Mucosa of rectum (tissue), 2 donors: Measurements from ENCODE around the gene GMIP.
"Not testable (repeated sequence)": the region's sequence is repeated elsewhere in the genome, so short reads cannot be mapped to it uniquely, and the experiment has no call there.

Source experiments
- H3K27ac ChIP-seq, 2 donors: one replicate each; pipeline ENCODE4 v1.7.0; 2013; ENCODE audit warnings: inconsistent platforms in 2 of 2, low read depth in 2 of 2, low read length in 2 of 2
- H3K27me3 ChIP-seq, 2 donors: one replicate each; pipeline ENCODE4 v1.7.0; 2013; ENCODE audit warnings: low read length in 2 of 2; ENCODE audit not compliant: control insufficient read depth in 2 of 2, insufficient read depth in 2 of 2
- H3K36me3 ChIP-seq, 2 donors: one replicate each; pipeline ENCODE4 v1.7.0; 2013; ENCODE audit warnings: low read length in 2 of 2; ENCODE audit not compliant: control insufficient read depth in 2 of 2, insufficient read depth in 2 of 2
- H3K4me1 ChIP-seq, 2 donors: one replicate each; pipeline ENCODE4 v1.7.0; 2013; ENCODE audit warnings: low read length in 2 of 2, mild to moderate bottlenecking in 1 of 2; ENCODE audit not compliant: control insufficient read depth in 2 of 2, insufficient read depth in 2 of 2
- H3K4me3 ChIP-seq, 2 donors: one replicate each; pipeline ENCODE4 v1.7.0; 2013; ENCODE audit warnings: low read length in 2 of 2
- H3K9ac ChIP-seq, 2 donors: one replicate each; pipeline ENCODE4 v1.7.0; 2013; ENCODE audit warnings: low read length in 2 of 2, low read depth in 1 of 2, mild to moderate bottlenecking in 1 of 2
- H3K9me3 ChIP-seq, 2 donors: one replicate each; pipeline ENCODE4 v1.7.0; 2013; ENCODE audit warnings: low read length in 2 of 2; ENCODE audit not compliant: control insufficient read depth in 2 of 2
- donor health status: healthy.
- donor health status: Normal muscosa, but diverticular disease.

Gene GMIP

DNA sequence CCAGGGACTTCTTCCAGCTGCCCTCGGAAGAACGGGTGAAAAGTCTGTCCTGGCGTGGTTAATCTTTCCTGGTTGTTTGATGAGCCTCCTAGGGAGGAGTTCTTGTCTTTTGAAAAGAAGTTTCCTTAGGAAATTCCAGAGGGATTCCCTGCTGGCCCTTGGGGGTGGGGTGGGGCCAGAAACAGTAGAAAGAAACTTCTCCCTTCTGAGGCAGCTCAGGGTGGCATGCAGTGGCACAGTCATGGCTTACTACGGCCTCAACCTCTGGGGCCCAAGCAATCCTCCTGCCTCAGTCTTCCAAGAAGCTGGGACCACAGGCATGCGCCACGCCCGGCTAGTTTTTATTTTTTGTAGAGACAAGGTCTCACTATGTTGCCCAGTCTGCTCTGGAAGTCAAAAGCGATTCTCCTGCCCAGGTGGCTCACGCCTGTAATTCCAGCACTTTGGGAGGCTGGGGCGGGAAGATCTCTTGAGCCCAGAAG lies 26.7 kb upstream of the GMIP start:
- no peak overlapping the region for H3K27ac ChIP-seq
- peaks cover 0 to 10% of the 10 kb centered on the region in 2 donors for H3K36me3 ChIP-seq
- H3K9me3 ChIP-seq, result no peaks in the 10 kb centered on the region
- peaks cover 0 to 8% of the 10 kb centered on the region in 2 donors for H3K4me1 ChIP-seq
- peak overlapping the region in 1 of 2 donors; percentile 95 for H3K9ac ChIP-seq
- peak overlapping the region; percentile 80 to 92 for H3K4me3 ChIP-seq
- no peaks in the 10 kb centered on the region for H3K27me3 ChIP-seq

DNA sequence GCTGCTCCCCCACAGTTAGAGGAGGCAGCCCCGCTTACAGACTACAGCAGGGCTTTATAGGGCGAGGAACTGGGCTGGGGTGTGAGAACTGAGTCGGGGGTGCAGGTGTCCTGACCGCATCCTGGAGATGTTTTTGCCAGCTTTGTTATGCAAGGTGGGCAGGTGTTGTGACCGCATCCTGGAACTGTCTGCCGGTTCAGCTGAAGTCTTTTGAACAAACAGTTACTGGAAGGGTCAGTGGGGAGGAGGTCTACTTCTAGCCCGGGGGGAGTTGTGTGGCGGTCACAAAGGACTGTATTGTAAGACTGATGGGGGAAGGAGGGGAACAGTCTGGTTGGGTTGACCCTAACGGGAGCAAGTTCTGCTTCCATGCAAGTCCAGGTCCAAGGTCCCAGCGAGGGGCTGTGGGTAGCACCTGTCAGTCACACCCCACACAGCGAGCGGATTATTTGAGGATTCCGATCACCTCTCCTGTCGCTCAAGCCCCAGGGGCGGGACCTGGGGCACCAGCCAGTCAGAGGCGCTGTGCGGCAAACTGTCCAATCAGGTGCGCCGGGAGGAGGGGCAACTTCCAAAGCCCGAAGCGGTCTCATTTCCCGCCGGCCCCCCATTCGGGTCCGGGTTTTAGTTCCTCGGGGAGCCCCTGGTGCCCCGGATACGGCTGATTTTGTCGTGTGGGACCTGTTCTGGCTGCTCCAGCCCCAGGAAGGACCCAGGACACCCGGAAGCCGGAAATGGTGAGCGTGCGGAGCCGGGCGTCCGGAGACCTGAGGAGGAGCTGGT lies 25.0 kb upstream of the GMIP start, which contains the start of gene ZNF101:
Gene ZNF101, plus strand, starts transcription at position 610 of the 783 bp plus-strand sequence. Its CDS starts 125 bp downstream, at position 735.
- H3K4me3 ChIP-seq, result peak within 1 kb of the TSS; percentile 80 to 92
- peaks cover 0 to 8% of the 10 kb centered on the region in 2 donors for H3K4me1 ChIP-seq
- no peaks in the 10 kb centered on the region for H3K27me3 ChIP-seq
- peak within 1 kb of the TSS; percentile 88 to 90 for H3K27ac ChIP-seq
- peak within 1 kb of the TSS; percentile 94 to 95 for H3K9ac ChIP-seq
- H3K9me3 ChIP-seq, result no peaks in the 10 kb centered on the region
- H3K36me3 ChIP-seq, result peaks cover 0 to 5% of the 10 kb centered on the region in 2 donors

DNA sequence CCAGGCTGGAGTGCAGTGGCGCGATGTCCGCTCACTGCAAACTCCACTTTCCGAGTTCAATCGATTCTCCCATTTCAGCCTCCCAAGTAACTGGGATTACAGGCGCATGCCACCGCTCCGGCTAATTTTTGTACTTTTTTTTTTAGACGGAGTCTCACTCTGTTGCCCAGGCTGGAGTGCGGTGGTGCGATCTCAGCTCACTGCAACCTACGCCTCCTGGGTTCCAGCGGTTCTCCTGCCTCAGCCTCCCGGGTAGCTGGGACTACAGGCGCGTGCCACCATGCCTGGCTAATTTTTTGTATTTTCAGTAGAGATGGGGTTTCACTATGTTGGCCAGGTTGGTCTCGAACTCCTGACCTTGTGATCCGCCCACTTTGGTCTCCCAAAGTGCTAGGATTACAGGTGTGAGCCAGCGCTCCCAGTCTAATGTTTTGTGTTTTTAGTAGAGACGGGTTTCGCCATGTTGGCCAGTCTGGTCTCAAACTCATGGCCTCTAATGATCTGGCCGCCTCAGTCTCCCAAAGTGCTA lies 22.0 kb upstream of the GMIP start:
- H3K4me3 ChIP-seq, H3K27me3 ChIP-seq, H3K36me3 ChIP-seq, H3K9me3 ChIP-seq, H3K27ac ChIP-seq, H3K9ac ChIP-seq: not testable (repeated sequence)
- peaks cover 19 to 28% of the 10 kb centered on the region in 2 donors for H3K4me1 ChIP-seq

DNA sequence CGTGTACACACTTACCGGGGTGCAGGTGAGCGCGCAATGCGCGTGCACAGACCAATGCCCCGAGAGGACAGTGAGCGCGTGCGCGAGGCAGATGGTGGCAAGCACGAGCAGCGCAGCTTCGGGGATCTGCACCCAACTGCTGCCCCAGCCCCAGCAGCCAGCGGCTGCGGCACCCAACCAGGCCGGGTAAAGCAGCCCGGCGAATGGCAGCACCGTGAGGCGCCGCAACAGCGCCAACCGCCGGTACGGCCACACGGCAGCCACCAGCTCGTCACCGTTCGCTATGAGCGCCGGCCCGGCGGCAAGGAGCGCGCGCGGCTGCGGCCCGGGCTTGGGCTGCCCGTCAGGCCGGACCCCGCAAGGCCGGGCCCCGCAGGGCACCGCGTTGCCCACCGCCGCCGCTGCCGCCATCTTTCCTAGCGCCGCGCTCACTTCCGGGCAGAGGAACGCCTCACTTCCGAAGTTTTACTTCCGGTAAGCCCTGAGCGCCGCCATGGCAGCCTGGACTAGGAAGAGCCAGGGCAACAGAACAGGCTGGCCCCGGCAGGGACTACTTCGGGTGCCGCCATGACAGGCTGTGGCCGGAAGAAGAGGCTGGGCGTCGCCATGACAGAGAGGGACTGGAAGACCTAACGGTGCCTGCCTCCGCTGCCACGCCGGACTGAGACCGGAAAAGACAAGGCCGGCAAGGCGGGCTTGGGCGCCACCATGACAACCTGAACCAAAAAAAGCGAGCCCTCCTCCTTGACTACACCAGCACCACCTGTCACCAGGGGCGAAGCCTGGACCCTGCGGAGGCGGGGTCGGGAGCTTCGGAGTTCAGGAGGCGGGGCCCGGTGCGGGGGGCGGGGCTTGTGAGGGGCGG lies 20.0 kb upstream of the GMIP start, which contains the start of gene ATP13A1:
Gene ATP13A1, minus strand, starts transcription at position 421 of the 865 bp plus-strand sequence. Its CDS starts 10 bp downstream, at position 411.
- H3K36me3 ChIP-seq, result peaks cover 2 to 18% of the 10 kb centered on the region in 2 donors
- peak within 1 kb of the TSS; percentile 91 to 93 for H3K27ac ChIP-seq
- H3K4me1 ChIP-seq, result peaks cover 19 to 20% of the 10 kb centered on the region in 2 donors
- H3K4me3 ChIP-seq, result peak within 1 kb of the TSS; percentile 86 to 95
- H3K9me3 ChIP-seq, result no peaks in the 10 kb centered on the region
- peak within 1 kb of the TSS; percentile 84 to 91 for H3K9ac ChIP-seq
- H3K27me3 ChIP-seq, result no peaks in the 10 kb centered on the region

DNA sequence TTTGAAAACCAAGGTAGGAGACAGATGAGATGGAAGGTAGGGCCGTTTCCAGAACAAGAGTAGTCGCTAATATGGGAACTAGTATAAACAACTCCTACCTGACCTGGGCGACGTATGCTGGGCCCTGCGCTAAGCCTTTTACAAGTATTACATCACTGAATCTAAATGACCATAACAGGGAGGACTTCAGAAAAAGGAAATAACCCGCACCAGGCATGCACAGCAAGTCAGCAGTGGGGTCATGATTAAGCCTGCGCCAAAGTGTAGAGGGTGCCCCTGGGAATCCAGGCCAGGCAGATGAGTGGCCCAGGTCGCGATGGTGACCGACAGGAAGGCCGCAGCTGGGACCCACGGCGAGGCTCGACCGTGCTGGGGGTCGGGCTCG lies 19.4 kb upstream of the GMIP start:
- Histone ChIP-seq H3K36me3 (peaks cover 6 to 23% of the 10 kb centered on the region in 2 donors), H3K9me3 (no peaks in the 10 kb centered on the region), H3K4me3 (peak overlapping the region; percentile 86 to 95), H3K27me3 (no peaks in the 10 kb centered on the region), H3K4me1 (peaks cover 19 to 20% of the 10 kb centered on the region in 2 donors), H3K27ac (peak overlapping the region; percentile 91 to 93), H3K9ac (peak overlapping the region; percentile 84 to 91)

DNA sequence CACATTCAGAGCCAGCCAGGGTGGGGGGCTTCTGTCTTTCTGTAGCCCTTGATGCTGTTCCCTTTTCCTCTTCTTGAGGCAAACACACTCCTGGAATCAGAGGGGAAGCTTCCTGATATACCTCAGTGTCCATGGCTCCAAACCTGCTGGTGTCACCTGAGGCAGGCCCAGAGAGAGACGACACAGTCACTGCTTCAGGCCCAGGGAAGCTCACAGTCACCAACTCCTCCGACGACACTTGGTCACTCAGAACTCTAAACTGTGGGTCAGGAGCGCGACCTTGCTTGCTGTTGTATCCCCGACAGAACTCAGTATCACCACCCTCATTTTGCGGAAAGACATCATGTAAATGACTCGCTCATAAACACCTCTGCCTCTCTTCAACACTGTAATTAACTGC lies 18.9 kb upstream of the GMIP start:
- Histone ChIP-seq H3K9me3 (no peaks in the 10 kb centered on the region), H3K9ac (peak overlapping the region; percentile 84 to 91), H3K4me3 (peak overlapping the region; percentile 86 to 95), H3K4me1 (peaks cover 19 to 20% of the 10 kb centered on the region in 2 donors), H3K27me3 (no peaks in the 10 kb centered on the region), H3K27ac (peak overlapping the region in 1 of 2 donors; percentile 35), H3K36me3 (peaks cover 6 to 27% of the 10 kb centered on the region in 2 donors)

DNA sequence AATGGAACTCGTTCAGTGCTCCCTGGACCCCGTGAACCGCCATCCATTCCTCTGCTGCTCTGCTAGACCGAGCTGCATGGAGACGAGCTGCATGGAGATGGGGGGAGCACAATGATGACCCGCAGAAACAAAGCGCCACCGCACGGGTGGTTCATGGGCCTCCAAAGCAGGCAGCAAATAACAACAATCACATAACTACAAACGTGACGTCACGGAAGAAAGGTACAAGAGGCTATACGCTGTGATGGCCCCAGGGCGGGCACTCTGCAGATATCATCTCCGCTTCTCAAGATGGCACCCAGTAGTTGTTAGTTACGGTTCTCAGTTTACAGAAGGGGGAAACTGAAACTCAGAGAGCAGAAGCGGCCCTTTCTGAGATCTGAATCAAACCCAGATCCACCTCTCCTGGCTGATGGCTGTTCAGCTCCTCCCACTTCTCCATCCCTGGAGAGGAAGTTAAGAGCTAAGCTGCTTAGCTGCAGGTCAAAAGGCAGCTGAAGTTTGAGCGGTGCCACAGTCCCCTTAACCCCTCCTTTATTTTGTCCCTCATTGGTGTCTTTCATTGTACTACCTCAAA lies 18.3 kb upstream of the GMIP start:
- H3K9me3 ChIP-seq, result no peaks in the 10 kb centered on the region
- H3K27ac ChIP-seq, result peak overlapping the region in 1 of 2 donors; percentile 78
- H3K4me1 ChIP-seq, result peaks cover 19 to 20% of the 10 kb centered on the region in 2 donors
- H3K9ac ChIP-seq, result peak overlapping the region in 1 of 2 donors; percentile 41
- no peaks in the 10 kb centered on the region for H3K27me3 ChIP-seq
- H3K36me3 ChIP-seq, result peaks cover 12 to 33% of the 10 kb centered on the region in 2 donors
- H3K4me3 ChIP-seq, result peak overlapping the region in 1 of 2 donors; percentile 95

DNA sequence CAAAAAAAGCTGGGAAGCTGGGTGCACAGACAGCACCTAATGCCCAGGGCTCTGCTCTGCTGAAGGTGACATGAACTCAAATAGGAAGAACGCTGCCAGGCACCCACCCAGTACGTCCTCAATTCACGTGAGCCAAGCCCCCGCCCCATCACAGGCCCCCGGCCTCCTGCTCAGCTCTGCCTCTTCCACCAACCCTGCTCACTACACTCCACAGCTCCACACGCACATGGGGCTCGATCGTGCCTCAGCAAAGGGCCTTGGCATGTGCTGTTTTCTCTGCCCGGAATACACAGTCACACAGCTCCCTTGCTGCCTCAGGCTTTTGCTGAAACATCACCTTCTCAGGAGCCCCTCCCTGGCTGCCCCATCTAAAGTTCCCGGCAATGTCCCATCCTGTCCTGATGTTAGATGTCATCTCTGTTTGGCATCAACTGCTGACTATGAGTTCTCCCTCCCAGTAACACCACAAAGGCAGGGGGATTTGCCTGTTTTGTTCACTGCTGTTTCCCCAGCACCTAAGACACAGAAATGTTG lies 17.8 kb upstream of the GMIP start:
- Histone ChIP-seq H3K4me1 (peaks cover 19 to 20% of the 10 kb centered on the region in 2 donors), H3K4me3 (peak overlapping the region in 1 of 2 donors; percentile 95), H3K36me3 (peaks cover 17 to 38% of the 10 kb centered on the region in 2 donors), H3K9ac (peak overlapping the region in 1 of 2 donors; percentile 41), H3K27ac (peak overlapping the region in 1 of 2 donors; percentile 78), H3K9me3 (no peaks in the 10 kb centered on the region), H3K27me3 (no peaks in the 10 kb centered on the region)

DNA sequence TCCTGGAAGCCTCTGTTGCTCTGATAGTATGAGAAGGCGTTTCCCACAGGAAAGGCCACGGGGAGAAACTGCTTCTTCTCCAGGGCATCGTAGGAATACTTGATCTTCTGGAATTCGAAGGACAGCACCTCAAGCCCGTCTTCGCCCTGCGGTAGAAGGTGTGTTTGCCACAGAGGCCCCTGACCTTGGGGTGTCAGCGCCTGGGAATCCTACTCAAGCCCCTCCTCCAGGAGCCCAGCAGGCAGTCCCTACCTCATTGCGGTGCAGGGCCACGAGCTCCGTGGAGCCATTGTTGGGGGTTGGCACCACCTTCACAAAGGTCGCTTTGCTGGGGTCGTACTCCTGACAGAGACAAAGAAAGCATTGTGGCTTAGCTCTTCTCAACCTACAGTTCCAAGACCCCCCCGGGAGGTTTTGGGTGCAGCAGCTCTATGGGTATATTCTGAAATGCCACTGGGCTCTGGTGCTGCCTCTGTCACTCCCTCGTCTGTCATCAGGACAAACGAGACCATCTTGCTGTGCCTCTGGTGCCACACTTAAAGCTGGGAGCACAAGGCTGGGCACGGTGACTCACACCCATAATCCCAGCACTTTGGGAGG lies 16.3 kb upstream of the GMIP start:
- H3K4me1 ChIP-seq, result peaks cover 19 to 20% of the 10 kb centered on the region in 2 donors
- H3K4me3 ChIP-seq, result no peak overlapping the region
- no peak overlapping the region for H3K27ac ChIP-seq
- H3K9ac ChIP-seq, result no peak overlapping the region
- H3K36me3 ChIP-seq, result peaks cover 31 to 53% of the 10 kb centered on the region in 2 donors
- H3K27me3 ChIP-seq, result no peaks in the 10 kb centered on the region
- H3K9me3 ChIP-seq, result no peaks in the 10 kb centered on the region
